CD4-positive, alpha-beta T cell treated with Interleukin-21 for 1 hour (primary cell): Measurements from ENCODE around the gene ASCC3.
"Not testable (repeated sequence)": the region's sequence is repeated elsewhere in the genome, so short reads cannot be mapped to it uniquely, and the experiment has no call there.

Experiments used
- DNase-seq: peaks from one replicate; pipeline ENCODE4 v3.0.0-alpha.2; 2020

ASCC3 gene

DNA sequence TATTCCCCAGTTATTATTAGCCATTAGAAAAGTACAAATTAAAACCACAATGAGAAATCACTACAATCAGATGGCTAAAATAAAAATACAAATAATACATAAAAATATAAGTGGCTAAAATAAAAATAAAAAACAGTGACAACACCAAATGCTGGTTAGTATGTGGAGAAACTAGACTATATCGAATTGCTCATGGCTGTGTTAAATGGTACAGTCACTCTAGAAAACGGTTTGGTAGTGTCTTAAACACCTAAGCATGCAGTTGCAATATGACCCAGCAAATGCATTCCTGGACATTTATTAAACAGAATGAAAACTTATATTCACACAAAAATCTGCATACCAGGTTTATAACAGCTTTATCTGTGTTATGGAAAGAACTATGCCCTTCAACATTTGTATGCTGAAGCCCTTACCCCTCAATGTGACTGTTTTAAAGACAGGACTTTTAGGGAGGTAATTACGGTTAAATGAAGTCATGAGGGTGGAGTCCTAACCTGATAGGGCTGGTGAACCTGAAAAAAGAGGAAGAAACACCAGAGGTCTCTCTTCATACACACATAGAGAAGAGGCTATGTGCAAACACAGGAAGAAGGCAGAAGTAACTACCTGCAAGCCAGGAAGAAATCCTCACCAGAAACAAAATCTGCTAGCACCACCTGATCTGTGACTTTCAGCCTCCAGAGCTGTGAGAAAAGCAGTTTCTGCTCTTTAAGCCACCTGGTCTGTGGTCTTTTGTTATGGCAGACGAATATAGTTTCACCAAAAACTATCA is 84.9 kb downstream of the ASCC3 start:
- DNase-seq, result no peak

GRCh38 chr6:100790084-100790483 is 91.0 kb downstream of the ASCC3 start:
- DNase-seq, result no peak

GRCh38 chr6:100785982-100786381 is 95.1 kb downstream of the ASCC3 start:
- no peak for DNase-seq

DNA sequence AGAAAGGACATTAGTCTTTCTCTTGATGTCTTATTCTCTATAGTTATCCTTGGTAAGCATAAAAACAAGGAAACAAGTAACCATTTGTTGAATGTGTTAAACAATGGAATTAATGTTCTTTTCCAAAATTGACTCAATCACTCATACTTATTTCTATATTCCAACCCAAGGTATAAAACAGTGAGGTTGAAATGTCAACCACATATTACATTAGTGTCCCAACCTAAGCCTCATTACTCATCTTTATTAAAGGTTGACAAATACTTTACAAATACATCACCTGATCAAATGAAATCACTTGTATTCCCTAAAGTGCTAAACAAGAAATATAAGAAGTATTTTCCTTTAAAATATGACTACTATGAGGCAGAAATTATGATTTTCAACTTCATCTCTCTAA is 100.5 kb downstream of the ASCC3 start:
- DNase-seq, result no peak

GRCh38 chr6:100775667-100776066 is 105.5 kb downstream of the ASCC3 start:
- DNase-seq, result no peak

DNA sequence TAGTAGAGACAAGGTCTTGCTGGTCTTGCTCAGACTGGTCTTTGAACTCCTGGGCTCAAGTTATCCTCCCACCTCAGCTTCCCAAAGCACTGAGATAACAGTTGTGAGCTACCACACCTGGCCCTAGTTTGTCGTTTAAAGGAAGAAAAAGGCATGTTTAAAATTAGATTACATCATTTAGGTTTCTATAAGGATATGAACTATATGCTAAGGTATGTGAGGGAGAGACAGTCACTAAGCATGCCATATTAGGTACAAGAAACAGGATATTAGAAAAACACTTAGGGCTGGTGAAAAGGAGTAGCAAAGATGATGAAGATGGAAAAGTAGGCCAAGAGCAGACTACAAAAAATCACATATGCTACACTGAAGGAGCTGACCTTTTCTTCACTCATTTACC is 106.4 kb downstream of the ASCC3 start:
- no peak for DNase-seq

GRCh38 chr6:100768816-100769351 is 112.2 kb downstream of the ASCC3 start:
- no peak for DNase-seq

- no peak for DNase-seq
Observed at GRCh38 chr6:100763617-100764241, 117.4 kb downstream of the ASCC3 start.

- DNase-seq, result no peak
Observed at GRCh38 chr6:100761841-100762240, 119.3 kb downstream of the ASCC3 start.

GRCh38 chr6:100758386-100758785 is 122.7 kb downstream of the ASCC3 start:
- not testable (repeated sequence) for DNase-seq

- DNase-seq, result no peak
Observed at GRCh38 chr6:100753421-100753820, 127.7 kb downstream of the ASCC3 start.

DNA sequence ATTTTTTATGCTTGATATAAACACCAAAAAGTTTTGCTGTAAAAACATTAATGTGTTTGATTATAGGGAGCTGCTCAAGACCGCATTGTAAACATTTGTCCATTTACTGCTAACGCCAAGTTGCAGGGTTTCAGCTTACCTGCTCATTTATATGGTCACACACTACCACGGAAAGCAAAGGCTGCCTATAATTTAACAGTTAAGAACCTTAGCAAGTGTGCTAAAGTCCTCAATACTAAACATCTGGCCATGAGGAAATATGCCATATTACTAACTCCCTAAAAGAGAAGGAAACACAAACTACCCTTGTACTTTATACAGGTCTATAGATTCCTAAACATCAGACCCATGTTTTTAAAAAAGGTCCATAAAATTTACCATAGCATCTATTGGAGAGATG is 129.5 kb downstream of the ASCC3 start:
- DNase-seq, result no peak

DNA sequence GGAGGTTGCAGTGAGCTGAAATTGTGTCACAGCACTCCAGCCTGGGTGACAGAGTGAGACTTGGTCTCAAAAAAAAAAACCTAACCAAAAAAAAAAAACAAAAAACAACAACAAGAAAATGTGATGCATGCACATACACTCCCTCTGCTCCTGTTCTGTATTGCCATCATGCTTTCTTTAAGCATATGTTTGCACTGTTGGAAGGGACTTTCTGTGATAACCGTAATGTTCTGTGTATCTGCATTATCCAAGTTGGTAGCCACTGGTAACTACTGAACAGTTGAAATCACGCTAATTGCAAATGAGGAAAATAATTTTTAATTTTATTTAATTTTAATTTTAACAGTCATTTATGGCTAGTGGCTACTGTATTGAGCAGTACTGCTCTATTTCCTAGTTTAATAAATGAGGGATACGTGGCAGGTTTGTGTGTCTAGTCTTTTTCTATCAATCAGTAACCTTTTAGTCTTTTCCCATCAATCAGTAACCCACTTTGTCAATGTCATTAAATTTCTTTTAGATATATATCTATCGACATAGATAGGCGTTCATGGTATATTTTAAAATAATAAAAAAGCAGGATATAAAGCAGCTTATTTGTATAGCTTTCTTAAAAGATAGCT is 135.6 kb downstream of the ASCC3 start:
- DNase-seq, result no peak

DNA sequence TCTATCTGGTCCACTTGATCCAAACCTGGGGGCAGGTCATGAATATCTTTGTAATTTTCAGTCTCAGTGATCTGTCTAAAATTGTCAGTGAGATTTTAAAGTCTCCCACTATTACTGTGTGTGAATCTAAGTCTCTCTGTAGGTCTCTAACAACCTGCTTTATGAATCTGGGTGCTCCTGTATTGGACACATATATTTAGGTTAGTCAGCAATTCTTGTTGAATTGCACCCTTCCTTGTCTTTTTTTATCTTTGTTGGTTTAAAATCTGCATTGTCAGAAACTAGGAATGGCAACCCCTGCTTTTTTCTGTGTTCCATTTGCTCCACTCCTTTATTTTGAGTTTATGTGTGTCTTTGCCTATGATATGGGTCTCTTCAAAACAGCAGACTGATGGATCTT is 140.7 kb downstream of the ASCC3 start:
- DNase-seq, result no peak

- not testable (repeated sequence) for DNase-seq
Observed at GRCh38 chr6:100737720-100738119, 143.4 kb downstream of the ASCC3 start.

DNA sequence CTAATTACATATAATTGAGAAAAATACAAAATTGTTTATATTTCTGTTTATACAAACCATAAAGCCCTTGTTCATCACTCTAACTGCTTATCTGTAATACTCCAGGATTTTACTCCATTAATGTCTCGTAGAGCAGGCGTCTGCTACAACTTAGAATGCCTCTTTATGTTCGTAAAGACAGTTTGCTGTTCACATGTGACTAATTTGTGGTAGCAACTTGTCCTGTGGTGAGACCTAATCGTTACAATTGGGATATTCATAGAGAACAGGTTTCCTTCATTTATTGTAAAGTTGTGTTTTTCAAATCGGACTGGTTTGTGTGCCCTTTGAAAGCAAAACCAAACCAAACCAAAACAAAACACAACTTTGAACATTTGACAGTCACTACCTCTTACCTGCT is 149.7 kb downstream of the ASCC3 start:
- DNase-seq, result no peak

DNA sequence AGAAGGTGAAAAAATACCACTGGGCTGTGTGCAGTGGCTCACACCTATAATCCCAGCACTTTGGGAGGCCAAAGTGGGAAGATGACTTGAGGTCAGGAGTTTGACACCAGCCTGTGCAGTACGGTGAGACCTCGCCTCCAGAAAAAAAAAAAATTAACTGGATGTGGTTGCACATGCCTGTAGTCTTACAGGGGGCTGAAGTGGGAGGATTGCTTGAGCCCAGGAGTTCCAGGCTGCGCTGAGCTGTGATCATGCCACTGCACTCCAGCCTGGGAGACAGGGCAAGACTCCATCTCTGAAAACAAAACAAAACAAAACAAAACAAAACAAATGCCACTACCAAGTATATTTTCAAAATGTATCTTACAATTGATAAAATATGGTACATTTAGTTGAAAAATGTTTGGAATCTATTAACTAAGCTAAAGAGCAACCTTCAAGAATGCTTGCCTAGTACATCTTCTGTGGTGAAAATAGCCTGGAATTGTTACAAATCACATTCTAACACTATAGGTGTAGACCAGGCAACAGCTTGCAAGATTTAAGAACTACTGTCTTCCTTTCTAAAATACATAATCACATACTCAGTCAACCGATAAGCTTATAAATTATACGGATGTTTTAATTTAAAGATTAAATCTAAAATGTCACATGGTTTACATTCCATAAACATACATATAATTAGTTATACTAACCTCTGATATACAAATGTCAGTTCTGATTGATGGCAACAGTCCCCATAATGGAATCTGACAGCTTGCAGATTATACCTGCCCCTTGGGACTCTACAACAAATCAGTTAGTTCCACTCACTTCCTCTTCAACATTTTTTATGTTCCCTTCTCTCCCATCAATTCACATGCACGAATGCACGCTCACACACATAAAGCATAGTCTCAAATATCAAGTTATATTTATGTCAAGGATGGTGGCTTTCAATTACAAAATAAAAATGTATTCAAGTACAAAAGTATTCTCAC is 150.8 kb downstream of the ASCC3 start:
- no peak for DNase-seq

DNA sequence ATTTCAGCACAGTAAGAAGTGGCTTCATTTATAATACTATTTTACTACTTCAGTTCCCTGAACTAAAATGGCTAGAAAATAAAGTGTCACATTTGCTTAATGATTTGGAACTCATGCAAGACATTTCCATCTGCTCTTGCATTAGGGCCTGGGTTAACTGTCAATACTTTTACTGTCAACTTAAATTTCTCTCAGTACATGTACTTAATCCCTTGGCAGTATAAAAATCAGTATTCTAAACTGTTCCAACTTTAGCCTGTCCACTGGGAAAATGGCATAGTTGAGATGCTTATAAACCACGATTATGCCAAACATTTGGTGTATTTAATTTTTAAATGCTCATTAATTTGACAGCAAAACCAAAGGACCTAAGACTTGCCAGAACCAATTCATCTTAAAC is 154.5 kb downstream of the ASCC3 start:
- no peak for DNase-seq

- no peak for DNase-seq
Observed at GRCh38 chr6:100724696-100725095, 156.4 kb downstream of the ASCC3 start.

GRCh38 chr6:100724222-100724621 is 156.9 kb downstream of the ASCC3 start:
- DNase-seq, result no peak

GRCh38 chr6:100721256-100721655 is 159.9 kb downstream of the ASCC3 start:
- no peak for DNase-seq

- peak; percentile 14 for DNase-seq
Observed at GRCh38 chr6:100719883-100720682, 161.0 kb downstream of the ASCC3 start.
